ENCODE results near the gene ISM1.

The ISM1 gene

GRCh38 chr20:13290724-13291123, 69.7 kb downstream of the ISM1 start:
- Histone ChIP-seq H3K4me3 (ENCODE audit: low read length) (no peak overlapping the region), H3K9ac (ENCODE audit: low read length) (no peak overlapping the region), H3K27me3 (ENCODE audit: control insufficient read depth, insufficient read depth, low read length) (no peaks in the 10 kb centered on the region), H3K4me1 (ENCODE audit: control insufficient read depth, low read depth, low read length) (no peaks in the 10 kb centered on the region), H3K27ac (ENCODE audit: low read length) (no peak overlapping the region), H3K9me3 (ENCODE audit: control insufficient read depth, low read depth, low read length) (no peaks in the 10 kb centered on the region), H3K36me3 (ENCODE audit: control insufficient read depth, low read depth, low read length) (no peaks in the 10 kb centered on the region)

GRCh38 chr20:13291157-13291556, 70.1 kb downstream of the ISM1 start:
- no peaks in the 10 kb centered on the region for H3K36me3 ChIP-seq (ENCODE audit: control insufficient read depth, low read depth, low read length)
- no peak overlapping the region for H3K9ac ChIP-seq (ENCODE audit: low read length)
- H3K4me3 ChIP-seq (ENCODE audit: low read length): no peak overlapping the region
- no peak overlapping the region for H3K27ac ChIP-seq (ENCODE audit: low read length)
- H3K4me1 ChIP-seq (ENCODE audit: control insufficient read depth, low read depth, low read length): no peaks in the 10 kb centered on the region
- H3K9me3 ChIP-seq (ENCODE audit: control insufficient read depth, low read depth, low read length): no peaks in the 10 kb centered on the region
- no peaks in the 10 kb centered on the region for H3K27me3 ChIP-seq (ENCODE audit: control insufficient read depth, insufficient read depth, low read length)

- no peaks in the 10 kb centered on the region for H3K36me3 ChIP-seq (ENCODE audit: control insufficient read depth, low read depth, low read length)
- H3K4me1 ChIP-seq (ENCODE audit: control insufficient read depth, low read depth, low read length): no peaks in the 10 kb centered on the region
- no peak overlapping the region for H3K9ac ChIP-seq (ENCODE audit: low read length)
- H3K9me3 ChIP-seq (ENCODE audit: control insufficient read depth, low read depth, low read length): no peaks in the 10 kb centered on the region
- H3K27ac ChIP-seq (ENCODE audit: low read length): no peak overlapping the region
- no peak overlapping the region for H3K4me3 ChIP-seq (ENCODE audit: low read length)
- no peaks in the 10 kb centered on the region for H3K27me3 ChIP-seq (ENCODE audit: control insufficient read depth, insufficient read depth, low read length)
Measured at GRCh38 chr20:13292201-13292885, 71.3 kb downstream of the ISM1 start.

GRCh38 chr20:13294522-13294921, 73.4 kb downstream of the ISM1 start:
- Histone ChIP-seq H3K9ac (ENCODE audit: low read length) (no peak overlapping the region), H3K27ac (ENCODE audit: low read length) (no peak overlapping the region), H3K4me1 (ENCODE audit: control insufficient read depth, low read depth, low read length) (no peaks in the 10 kb centered on the region), H3K27me3 (ENCODE audit: control insufficient read depth, insufficient read depth, low read length) (no peaks in the 10 kb centered on the region), H3K36me3 (ENCODE audit: control insufficient read depth, low read depth, low read length) (no peaks in the 10 kb centered on the region), H3K9me3 (ENCODE audit: control insufficient read depth, low read depth, low read length) (no peaks in the 10 kb centered on the region), H3K4me3 (ENCODE audit: low read length) (no peak overlapping the region)

GRCh38 chr20:13295637-13296036, 74.6 kb downstream of the ISM1 start:
- no peaks in the 10 kb centered on the region for H3K9me3 ChIP-seq (ENCODE audit: control insufficient read depth, low read depth, low read length)
- no peak overlapping the region for H3K4me3 ChIP-seq (ENCODE audit: low read length)
- no peaks in the 10 kb centered on the region for H3K27me3 ChIP-seq (ENCODE audit: control insufficient read depth, insufficient read depth, low read length)
- H3K4me1 ChIP-seq (ENCODE audit: control insufficient read depth, low read depth, low read length): no peaks in the 10 kb centered on the region
- H3K36me3 ChIP-seq (ENCODE audit: control insufficient read depth, low read depth, low read length): no peaks in the 10 kb centered on the region
- no peak overlapping the region for H3K27ac ChIP-seq (ENCODE audit: low read length)
- H3K9ac ChIP-seq (ENCODE audit: low read length): no peak overlapping the region

GRCh38 chr20:13296070-13296469, 75.0 kb downstream of the ISM1 start:
- no peak overlapping the region for H3K27ac ChIP-seq (ENCODE audit: low read length)
- no peak overlapping the region for H3K9ac ChIP-seq (ENCODE audit: low read length)
- no peaks in the 10 kb centered on the region for H3K27me3 ChIP-seq (ENCODE audit: control insufficient read depth, insufficient read depth, low read length)
- no peaks in the 10 kb centered on the region for H3K9me3 ChIP-seq (ENCODE audit: control insufficient read depth, low read depth, low read length)
- H3K4me3 ChIP-seq (ENCODE audit: low read length): no peak overlapping the region
- no peaks in the 10 kb centered on the region for H3K36me3 ChIP-seq (ENCODE audit: control insufficient read depth, low read depth, low read length)
- H3K4me1 ChIP-seq (ENCODE audit: control insufficient read depth, low read depth, low read length): no peaks in the 10 kb centered on the region

- H3K4me3 ChIP-seq (ENCODE audit: low read length): no peak overlapping the region
- no peaks in the 10 kb centered on the region for H3K4me1 ChIP-seq (ENCODE audit: control insufficient read depth, low read depth, low read length)
- no peak overlapping the region for H3K27ac ChIP-seq (ENCODE audit: low read length)
- H3K27me3 ChIP-seq (ENCODE audit: control insufficient read depth, insufficient read depth, low read length): no peaks in the 10 kb centered on the region
- H3K36me3 ChIP-seq (ENCODE audit: control insufficient read depth, low read depth, low read length): no peaks in the 10 kb centered on the region
- H3K9ac ChIP-seq (ENCODE audit: low read length): no peak overlapping the region
- H3K9me3 ChIP-seq (ENCODE audit: control insufficient read depth, low read depth, low read length): no peaks in the 10 kb centered on the region
Measured at GRCh38 chr20:13297147-13297899, 76.2 kb downstream of the ISM1 start.

GRCh38 chr20:13298692-13299373, 77.8 kb downstream of the ISM1 start:
- Histone ChIP-seq H3K4me3 (ENCODE audit: low read length) (no peak overlapping the region), H3K9me3 (ENCODE audit: control insufficient read depth, low read depth, low read length) (no peaks in the 10 kb centered on the region), H3K36me3 (ENCODE audit: control insufficient read depth, low read depth, low read length) (no peaks in the 10 kb centered on the region), H3K27me3 (ENCODE audit: control insufficient read depth, insufficient read depth, low read length) (no peaks in the 10 kb centered on the region), H3K27ac (ENCODE audit: low read length) (no peak overlapping the region), H3K9ac (ENCODE audit: low read length) (no peak overlapping the region), H3K4me1 (ENCODE audit: control insufficient read depth, low read depth, low read length) (no peaks in the 10 kb centered on the region)

GRCh38 chr20:13299401-13299800, 78.3 kb downstream of the ISM1 start:
- Histone ChIP-seq H3K4me1 (ENCODE audit: control insufficient read depth, low read depth, low read length) (no peaks in the 10 kb centered on the region), H3K27ac (ENCODE audit: low read length) (no peak overlapping the region), H3K36me3 (ENCODE audit: control insufficient read depth, low read depth, low read length) (no peaks in the 10 kb centered on the region), H3K4me3 (ENCODE audit: low read length) (no peak overlapping the region), H3K9ac (ENCODE audit: low read length) (no peak overlapping the region), H3K27me3 (ENCODE audit: control insufficient read depth, insufficient read depth, low read length) (no peaks in the 10 kb centered on the region), H3K9me3 (ENCODE audit: control insufficient read depth, low read depth, low read length) (no peaks in the 10 kb centered on the region)

GRCh38 chr20:13301596-13301995, 80.5 kb downstream of the ISM1 start:
- no peaks in the 10 kb centered on the region for H3K9me3 ChIP-seq (ENCODE audit: control insufficient read depth, low read depth, low read length)
- no peak overlapping the region for H3K27ac ChIP-seq (ENCODE audit: low read length)
- H3K36me3 ChIP-seq (ENCODE audit: control insufficient read depth, low read depth, low read length): no peaks in the 10 kb centered on the region
- H3K9ac ChIP-seq (ENCODE audit: low read length): no peak overlapping the region
- H3K4me3 ChIP-seq (ENCODE audit: low read length): no peak overlapping the region
- no peaks in the 10 kb centered on the region for H3K4me1 ChIP-seq (ENCODE audit: control insufficient read depth, low read depth, low read length)
- no peaks in the 10 kb centered on the region for H3K27me3 ChIP-seq (ENCODE audit: control insufficient read depth, insufficient read depth, low read length)

GRCh38 chr20:13302647-13303450, 81.8 kb downstream of the ISM1 start:
- H3K4me1 ChIP-seq (ENCODE audit: control insufficient read depth, low read depth, low read length): no peaks in the 10 kb centered on the region
- no peaks in the 10 kb centered on the region for H3K9me3 ChIP-seq (ENCODE audit: control insufficient read depth, low read depth, low read length)
- no peaks in the 10 kb centered on the region for H3K36me3 ChIP-seq (ENCODE audit: control insufficient read depth, low read depth, low read length)
- no peak overlapping the region for H3K4me3 ChIP-seq (ENCODE audit: low read length)
- H3K27me3 ChIP-seq (ENCODE audit: control insufficient read depth, insufficient read depth, low read length): no peaks in the 10 kb centered on the region
- no peak overlapping the region for H3K9ac ChIP-seq (ENCODE audit: low read length)
- no peak overlapping the region for H3K27ac ChIP-seq (ENCODE audit: low read length)
